Measurements from ENCODE around the gene PRM1. TPM values are rescaled to one million over a fixed set of nuclear protein-coding genes. Genes with fewer than 3 reads are reported as not detected.

Gene PRM1
- total and polyA plus RNA-seq, 2 of the 8 experiments (the other 6 are each of a cell fraction or from before 2014, with no cell fraction given) = 0.54 to 0.82 TPM

GRCh38 chr16:11245988-11246387, 35.1 kb downstream of the PRM1 start (continued):
- TF ChIP-seq, protein P1, sequence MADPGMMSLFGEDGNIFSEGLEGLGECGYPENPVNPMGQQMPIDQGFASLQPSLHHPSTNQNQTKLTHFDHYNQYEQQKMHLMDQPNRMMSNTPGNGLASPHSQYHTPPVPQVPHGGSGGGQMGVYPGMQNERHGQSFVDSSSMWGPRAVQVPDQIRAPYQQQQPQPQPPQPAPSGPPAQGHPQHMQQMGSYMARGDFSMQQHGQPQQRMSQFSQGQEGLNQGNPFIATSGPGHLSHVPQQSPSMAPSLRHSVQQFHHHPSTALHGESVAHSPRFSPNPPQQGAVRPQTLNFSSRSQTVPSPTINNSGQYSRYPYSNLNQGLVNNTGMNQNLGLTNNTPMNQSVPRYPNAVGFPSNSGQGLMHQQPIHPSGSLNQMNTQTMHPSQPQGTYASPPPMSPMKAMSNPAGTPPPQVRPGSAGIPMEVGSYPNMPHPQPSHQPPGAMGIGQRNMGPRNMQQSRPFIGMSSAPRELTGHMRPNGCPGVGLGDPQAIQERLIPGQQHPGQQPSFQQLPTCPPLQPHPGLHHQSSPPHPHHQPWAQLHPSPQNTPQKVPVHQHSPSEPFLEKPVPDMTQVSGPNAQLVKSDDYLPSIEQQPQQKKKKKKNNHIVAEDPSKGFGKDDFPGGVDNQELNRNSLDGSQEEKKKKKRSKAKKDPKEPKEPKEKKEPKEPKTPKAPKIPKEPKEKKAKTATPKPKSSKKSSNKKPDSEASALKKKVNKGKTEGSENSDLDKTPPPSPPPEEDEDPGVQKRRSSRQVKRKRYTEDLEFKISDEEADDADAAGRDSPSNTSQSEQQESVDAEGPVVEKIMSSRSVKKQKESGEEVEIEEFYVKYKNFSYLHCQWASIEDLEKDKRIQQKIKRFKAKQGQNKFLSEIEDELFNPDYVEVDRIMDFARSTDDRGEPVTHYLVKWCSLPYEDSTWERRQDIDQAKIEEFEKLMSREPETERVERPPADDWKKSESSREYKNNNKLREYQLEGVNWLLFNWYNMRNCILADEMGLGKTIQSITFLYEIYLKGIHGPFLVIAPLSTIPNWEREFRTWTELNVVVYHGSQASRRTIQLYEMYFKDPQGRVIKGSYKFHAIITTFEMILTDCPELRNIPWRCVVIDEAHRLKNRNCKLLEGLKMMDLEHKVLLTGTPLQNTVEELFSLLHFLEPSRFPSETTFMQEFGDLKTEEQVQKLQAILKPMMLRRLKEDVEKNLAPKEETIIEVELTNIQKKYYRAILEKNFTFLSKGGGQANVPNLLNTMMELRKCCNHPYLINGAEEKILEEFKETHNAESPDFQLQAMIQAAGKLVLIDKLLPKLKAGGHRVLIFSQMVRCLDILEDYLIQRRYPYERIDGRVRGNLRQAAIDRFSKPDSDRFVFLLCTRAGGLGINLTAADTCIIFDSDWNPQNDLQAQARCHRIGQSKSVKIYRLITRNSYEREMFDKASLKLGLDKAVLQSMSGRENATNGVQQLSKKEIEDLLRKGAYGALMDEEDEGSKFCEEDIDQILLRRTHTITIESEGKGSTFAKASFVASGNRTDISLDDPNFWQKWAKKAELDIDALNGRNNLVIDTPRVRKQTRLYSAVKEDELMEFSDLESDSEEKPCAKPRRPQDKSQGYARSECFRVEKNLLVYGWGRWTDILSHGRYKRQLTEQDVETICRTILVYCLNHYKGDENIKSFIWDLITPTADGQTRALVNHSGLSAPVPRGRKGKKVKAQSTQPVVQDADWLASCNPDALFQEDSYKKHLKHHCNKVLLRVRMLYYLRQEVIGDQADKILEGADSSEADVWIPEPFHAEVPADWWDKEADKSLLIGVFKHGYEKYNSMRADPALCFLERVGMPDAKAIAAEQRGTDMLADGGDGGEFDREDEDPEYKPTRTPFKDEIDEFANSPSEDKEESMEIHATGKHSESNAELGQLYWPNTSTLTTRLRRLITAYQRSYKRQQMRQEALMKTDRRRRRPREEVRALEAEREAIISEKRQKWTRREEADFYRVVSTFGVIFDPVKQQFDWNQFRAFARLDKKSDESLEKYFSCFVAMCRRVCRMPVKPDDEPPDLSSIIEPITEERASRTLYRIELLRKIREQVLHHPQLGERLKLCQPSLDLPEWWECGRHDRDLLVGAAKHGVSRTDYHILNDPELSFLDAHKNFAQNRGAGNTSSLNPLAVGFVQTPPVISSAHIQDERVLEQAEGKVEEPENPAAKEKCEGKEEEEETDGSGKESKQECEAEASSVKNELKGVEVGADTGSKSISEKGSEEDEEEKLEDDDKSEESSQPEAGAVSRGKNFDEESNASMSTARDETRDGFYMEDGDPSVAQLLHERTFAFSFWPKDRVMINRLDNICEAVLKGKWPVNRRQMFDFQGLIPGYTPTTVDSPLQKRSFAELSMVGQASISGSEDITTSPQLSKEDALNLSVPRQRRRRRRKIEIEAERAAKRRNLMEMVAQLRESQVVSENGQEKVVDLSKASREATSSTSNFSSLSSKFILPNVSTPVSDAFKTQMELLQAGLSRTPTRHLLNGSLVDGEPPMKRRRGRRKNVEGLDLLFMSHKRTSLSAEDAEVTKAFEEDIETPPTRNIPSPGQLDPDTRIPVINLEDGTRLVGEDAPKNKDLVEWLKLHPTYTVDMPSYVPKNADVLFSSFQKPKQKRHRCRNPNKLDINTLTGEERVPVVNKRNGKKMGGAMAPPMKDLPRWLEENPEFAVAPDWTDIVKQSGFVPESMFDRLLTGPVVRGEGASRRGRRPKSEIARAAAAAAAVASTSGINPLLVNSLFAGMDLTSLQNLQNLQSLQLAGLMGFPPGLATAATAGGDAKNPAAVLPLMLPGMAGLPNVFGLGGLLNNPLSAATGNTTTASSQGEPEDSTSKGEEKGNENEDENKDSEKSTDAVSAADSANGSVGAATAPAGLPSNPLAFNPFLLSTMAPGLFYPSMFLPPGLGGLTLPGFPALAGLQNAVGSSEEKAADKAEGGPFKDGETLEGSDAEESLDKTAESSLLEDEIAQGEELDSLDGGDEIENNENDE (IDR thresholded peaks at IDR 0.05; ENCODE audit: insufficient replicate concordance, low read length) = no peak
- no peak for TF ChIP-seq FOSL1 (IDR thresholded peaks at IDR 0.05; ENCODE audit: insufficient read depth, low read depth, low read length)
- TF ChIP-seq BACH1 (IDR thresholded peaks at IDR 0.05; ENCODE audit: low read length) = no peak
- no peak for TF ChIP-seq NANOG (IDR thresholded peaks at IDR 0.05; ENCODE audit: insufficient read depth, low read depth, low read length, poor library complexity, severe bottlenecking)
- TF ChIP-seq, protein P2, sequence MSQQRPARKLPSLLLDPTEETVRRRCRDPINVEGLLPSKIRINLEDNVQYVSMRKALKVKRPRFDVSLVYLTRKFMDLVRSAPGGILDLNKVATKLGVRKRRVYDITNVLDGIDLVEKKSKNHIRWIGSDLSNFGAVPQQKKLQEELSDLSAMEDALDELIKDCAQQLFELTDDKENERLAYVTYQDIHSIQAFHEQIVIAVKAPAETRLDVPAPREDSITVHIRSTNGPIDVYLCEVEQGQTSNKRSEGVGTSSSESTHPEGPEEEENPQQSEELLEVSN (IDR thresholded peaks at IDR 0.05) = no peak
- TF ChIP-seq JUN (IDR thresholded peaks at IDR 0.05; ENCODE audit: low read depth, low read length) = no peak
- no peak for TF ChIP-seq TAF7 (optimal IDR thresholded peaks at IDR 0.05; ENCODE audit: borderline replicate concordance, low read depth, low read length)
- no peak for TF ChIP-seq RXRA (IDR thresholded peaks at IDR 0.05; ENCODE audit: insufficient read depth, low read depth, low read length)
- TF ChIP-seq SP4 (IDR thresholded peaks at IDR 0.05; ENCODE audit: low read length) = no peak
- TF ChIP-seq POLR2A (IDR thresholded peaks at IDR 0.05; ENCODE audit: control extremely low read depth in 1 of 2, low read depth in 2 of 2, low read length in 2 of 2) = no peak
- no peak for TF ChIP-seq CEBPB (IDR thresholded peaks at IDR 0.05; ENCODE audit: low read depth, low read length)
- TF ChIP-seq KDM1A (IDR thresholded peaks at IDR 0.05; ENCODE audit: borderline replicate concordance, low read length) = no peak

Measured in H1 (cell line).